Measurements from ENCODE around the gene ADPRHL1. TPM values are rescaled to one million over a fixed set of nuclear protein-coding genes. Genes with fewer than 3 reads are reported as not detected.

ADPRHL1 gene
- total RNA-seq = 1 to 10 TPM; 2.5 to 8.6 (median 5.5) TPM

DNA sequence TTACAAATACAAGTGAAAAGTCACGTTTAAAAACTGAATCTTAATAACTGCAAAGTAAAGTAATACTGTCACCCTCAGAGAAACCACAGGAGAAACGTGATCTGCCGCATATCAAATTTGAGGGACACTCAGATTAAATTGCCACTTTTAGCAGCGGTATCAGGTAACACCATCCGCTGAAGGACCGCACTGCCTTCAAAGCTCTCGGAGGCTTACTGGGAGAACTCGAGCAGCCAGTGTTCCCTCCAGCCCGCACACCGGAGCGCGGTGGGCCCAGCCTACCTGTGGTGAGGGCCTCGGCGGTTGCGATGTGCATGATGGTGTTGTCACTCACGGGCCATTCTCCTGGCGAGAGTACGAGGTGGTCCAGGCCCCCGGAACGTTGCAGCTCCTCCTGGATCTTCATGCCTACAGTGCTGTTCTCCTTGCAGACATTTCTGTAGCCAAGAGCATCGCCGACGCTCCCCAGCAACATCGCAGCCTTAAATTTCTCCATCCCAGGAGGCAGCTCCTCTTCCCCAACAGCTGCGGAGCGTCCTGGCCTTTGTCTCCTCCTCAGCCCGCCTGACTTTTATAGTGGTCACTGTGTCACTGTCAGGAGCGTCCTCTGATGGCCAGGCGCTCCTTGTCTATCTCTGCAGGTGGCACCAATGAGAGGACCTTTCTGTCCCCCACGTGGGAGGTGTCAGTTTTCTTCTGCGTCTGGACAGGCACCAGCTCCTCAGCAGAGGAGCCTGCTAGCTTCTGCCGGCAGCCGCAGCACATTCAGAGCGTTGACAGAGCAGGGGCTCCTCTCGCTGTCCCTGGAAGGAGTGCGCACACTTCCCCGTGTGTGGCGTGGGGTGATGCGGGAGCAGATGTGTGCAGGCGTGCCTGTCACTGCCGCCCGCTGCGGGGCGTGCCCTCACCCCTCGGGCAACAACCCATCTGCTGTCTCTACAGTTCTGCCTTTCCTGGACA is at the start of gene ADPRHL1:
Gene ADPRHL1, minus strand, starts transcription at position 547 of the 960 bp plus-strand sequence. Its CDS starts 51 bp downstream, at position 496.
- WGBS = 87% methylated on average over 33 of the region's 45 CpGs
- Histone ChIP-seq H3K4me1 (peaks cover 15% of the 10 kb centered on the region), H3K4me3 (no peak within 1 kb of the TSS), H3K9me3 (no peaks in the 10 kb centered on the region), H3K36me3 (peaks cover 32% of the 10 kb centered on the region), H3K27ac (peak within 1 kb of the TSS; percentile 14), H3K27me3 (no peaks in the 10 kb centered on the region)
- TF ChIP-seq EP300 (IDR thresholded peaks at IDR 0.05) (no peak), POLR2AphosphoS5 (IDR thresholded peaks at IDR 0.05) (no peak), POLR2A (IDR thresholded peaks at IDR 0.05) (no peak)
- TF ChIP-seq, protein P1, sequence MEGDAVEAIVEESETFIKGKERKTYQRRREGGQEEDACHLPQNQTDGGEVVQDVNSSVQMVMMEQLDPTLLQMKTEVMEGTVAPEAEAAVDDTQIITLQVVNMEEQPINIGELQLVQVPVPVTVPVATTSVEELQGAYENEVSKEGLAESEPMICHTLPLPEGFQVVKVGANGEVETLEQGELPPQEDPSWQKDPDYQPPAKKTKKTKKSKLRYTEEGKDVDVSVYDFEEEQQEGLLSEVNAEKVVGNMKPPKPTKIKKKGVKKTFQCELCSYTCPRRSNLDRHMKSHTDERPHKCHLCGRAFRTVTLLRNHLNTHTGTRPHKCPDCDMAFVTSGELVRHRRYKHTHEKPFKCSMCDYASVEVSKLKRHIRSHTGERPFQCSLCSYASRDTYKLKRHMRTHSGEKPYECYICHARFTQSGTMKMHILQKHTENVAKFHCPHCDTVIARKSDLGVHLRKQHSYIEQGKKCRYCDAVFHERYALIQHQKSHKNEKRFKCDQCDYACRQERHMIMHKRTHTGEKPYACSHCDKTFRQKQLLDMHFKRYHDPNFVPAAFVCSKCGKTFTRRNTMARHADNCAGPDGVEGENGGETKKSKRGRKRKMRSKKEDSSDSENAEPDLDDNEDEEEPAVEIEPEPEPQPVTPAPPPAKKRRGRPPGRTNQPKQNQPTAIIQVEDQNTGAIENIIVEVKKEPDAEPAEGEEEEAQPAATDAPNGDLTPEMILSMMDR (IDR thresholded peaks at IDR 0.05) = no peak
- no peak for DNase-seq (ENCODE audit: low spot score in 2 of 2)

DNA sequence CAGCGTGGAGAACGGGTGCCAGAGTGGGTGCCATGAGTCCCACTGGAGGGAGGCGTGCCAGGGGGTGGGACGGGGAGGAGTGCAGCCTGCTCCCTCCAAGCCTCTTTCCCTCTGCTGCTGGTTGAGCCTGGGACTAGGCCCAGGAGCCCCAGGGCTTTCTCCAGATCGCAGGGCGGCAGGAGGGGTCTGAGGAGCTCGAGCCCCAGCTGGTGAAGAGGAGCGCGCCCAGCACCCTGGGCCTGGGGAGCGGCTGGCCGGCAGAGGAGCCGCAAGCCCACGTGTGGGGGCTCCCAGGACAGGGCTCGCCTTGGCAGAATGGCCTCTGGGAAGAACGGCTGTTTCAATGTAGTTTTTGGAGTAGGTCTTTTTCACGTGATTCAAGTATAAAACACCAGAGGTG is 49.4 kb upstream of the ADPRHL1 start:
- DNase-seq (ENCODE audit: low spot score in 2 of 2) = no peak
- WGBS = 85% methylated on average over 13 of the region's 16 CpGs
- TF ChIP-seq POLR2A (IDR thresholded peaks at IDR 0.05) (no peak), EP300 (IDR thresholded peaks at IDR 0.05) (no peak), POLR2AphosphoS5 (IDR thresholded peaks at IDR 0.05) (no peak)
- TF ChIP-seq, protein P1 (IDR thresholded peaks at IDR 0.05) = no peak
- Histone ChIP-seq H3K36me3 (peaks cover 69% of the 10 kb centered on the region), H3K27me3 (no peaks in the 10 kb centered on the region), H3K4me1 (no peaks in the 10 kb centered on the region), H3K27ac (no peak overlapping the region), H3K4me3 (no peak overlapping the region), H3K9me3 (no peaks in the 10 kb centered on the region)

DNA sequence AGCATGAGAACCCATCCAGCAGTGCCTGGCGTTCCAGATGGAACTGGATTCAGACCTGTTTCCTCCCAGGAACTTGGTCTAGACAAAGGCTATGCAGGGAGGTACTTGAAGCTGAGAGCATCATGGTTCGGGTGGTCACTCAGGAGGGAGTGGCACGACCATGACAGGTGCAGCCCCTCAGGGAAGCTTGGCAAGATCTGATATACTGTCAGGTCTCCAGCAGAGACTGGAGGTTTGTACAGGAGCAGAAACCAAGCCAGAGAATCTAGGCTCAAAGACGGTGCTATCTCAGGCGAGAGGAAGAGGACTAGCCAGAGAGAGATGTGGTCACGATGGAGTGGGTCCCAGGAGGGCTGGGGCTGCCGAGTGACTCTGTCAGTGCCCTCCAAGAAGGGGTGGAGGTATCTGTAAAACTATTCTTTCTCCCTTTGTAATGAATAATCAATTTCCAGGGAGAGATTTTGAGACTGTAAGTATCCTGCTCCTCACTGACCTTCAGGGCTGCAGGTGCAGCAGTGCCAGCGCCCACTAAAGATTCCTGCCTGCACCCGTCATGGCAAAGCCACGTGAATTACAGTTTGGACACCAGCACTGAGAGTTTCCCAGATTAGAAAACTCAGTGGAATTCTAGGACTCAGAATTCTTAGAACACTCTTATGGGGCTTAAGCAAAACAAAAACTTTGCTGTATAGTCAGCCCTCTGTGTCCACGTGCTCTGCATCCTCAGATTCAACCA is 47.4 kb upstream of the ADPRHL1 start:
- H3K4me1 ChIP-seq = peaks cover 8% of the 10 kb centered on the region
- no peaks in the 10 kb centered on the region for H3K9me3 ChIP-seq
- H3K27ac ChIP-seq = no peak overlapping the region
- TF ChIP-seq POLR2A (IDR thresholded peaks at IDR 0.05) = no peak
- TF ChIP-seq, protein P1 (IDR thresholded peaks at IDR 0.05) = no peak
- peaks cover 86% of the 10 kb centered on the region for H3K36me3 ChIP-seq
- no peak for DNase-seq (ENCODE audit: low spot score in 2 of 2)
- H3K27me3 ChIP-seq = no peaks in the 10 kb centered on the region
- H3K4me3 ChIP-seq = no peak overlapping the region
- 77% methylated on average over 11 of the region's 11 CpGs for WGBS

DNA sequence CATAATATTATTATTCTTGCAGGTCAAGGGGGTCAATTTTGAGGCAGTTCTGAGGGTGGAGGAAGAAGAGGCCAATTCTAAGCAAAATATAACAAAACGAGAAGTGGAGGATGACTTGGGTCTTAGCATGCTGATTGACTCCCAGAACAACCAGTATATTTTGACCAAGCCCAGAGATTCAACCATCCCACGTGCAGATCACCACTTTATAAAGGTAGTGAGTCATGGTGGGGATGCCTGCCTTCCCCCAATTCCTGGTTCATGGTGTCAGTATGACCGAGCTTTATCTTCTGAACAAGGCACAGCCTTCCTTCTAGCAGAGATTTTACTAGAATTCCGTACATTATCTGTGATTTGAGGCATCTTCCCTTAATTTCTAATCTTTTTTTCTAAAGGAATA is 46.6 kb upstream of the ADPRHL1 start:
- WGBS = 88% methylated on average over 4 of the region's 4 CpGs
- H3K36me3 ChIP-seq = peaks cover 87% of the 10 kb centered on the region
- DNase-seq (ENCODE audit: low spot score in 2 of 2) = no peak
- no peaks in the 10 kb centered on the region for H3K9me3 ChIP-seq
- H3K27ac ChIP-seq = no peak overlapping the region
- TF ChIP-seq POLR2AphosphoS5 (IDR thresholded peaks at IDR 0.05) (no peak), POLR2A (IDR thresholded peaks at IDR 0.05) (no peak), EP300 (IDR thresholded peaks at IDR 0.05) (no peak)
- TF ChIP-seq, protein P1 (IDR thresholded peaks at IDR 0.05) = no peak
- no peaks in the 10 kb centered on the region for H3K27me3 ChIP-seq
- H3K4me1 ChIP-seq = peaks cover 8% of the 10 kb centered on the region
- H3K4me3 ChIP-seq = no peak overlapping the region

DNA sequence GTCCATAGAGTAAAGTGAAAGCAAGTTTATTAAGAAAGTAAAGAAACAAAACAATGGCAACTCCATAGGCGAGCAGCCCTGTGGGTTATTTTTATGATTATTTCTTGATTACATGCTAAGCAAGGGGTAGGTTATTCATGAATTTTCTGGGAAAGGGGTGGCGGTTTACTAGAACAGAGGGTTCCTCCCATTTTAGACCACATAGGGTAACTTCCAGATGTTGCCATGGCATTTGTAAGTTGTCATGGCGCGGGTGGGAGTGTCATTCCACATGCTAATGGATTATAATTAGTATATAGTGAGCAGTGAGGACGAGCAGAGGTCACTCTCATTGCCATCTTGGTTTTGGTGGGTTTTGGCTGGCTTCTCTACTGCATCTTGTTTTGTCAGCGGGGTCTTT is 45.6 kb upstream of the ADPRHL1 start:
- DNase-seq (ENCODE audit: low spot score in 2 of 2) = no peak
- H3K36me3 ChIP-seq = peaks cover 82% of the 10 kb centered on the region
- WGBS = 92% methylated on average over 6 of the region's 6 CpGs

More for the DNA sequence above, 45.6 kb upstream of the ADPRHL1 start:
- H3K27me3 ChIP-seq = no peaks in the 10 kb centered on the region
- TF ChIP-seq POLR2A (IDR thresholded peaks at IDR 0.05) = no peak
- no peak for TF ChIP-seq EP300 (IDR thresholded peaks at IDR 0.05)
- TF ChIP-seq, protein P1 (IDR thresholded peaks at IDR 0.05) = no peak
- TF ChIP-seq POLR2AphosphoS5 (IDR thresholded peaks at IDR 0.05) = no peak
- no peaks in the 10 kb centered on the region for H3K9me3 ChIP-seq
- no peak overlapping the region for H3K4me3 ChIP-seq
- peaks cover 12% of the 10 kb centered on the region for H3K4me1 ChIP-seq
- no peak overlapping the region for H3K27ac ChIP-seq
